Lower leg skin (tissue), 4 donors: ENCODE data around the gene MYOZ1. TPM values are rescaled to one million over a fixed set of nuclear protein-coding genes. Genes with fewer than 3 reads are reported as not detected.

Source experiments
- DNase-seq, 2 donors: peaks; one replicate each; pipeline ENCODE4 v3.0.0-alpha.2; 2019; ENCODE audit warnings: low spot score in 2 of 2
- H3K4me3 ChIP-seq: fragments of 200-600 bp; sonication (generic); 2 replicates; pipeline ENCODE4 v1.5.1; 2017; ENCODE audit warnings: mild to moderate bottlenecking, low read depth; ENCODE audit not compliant: poor library complexity, severe bottlenecking
- POLR2A ChIP-seq, 2 donors: fragments of 450-650 bp; IDR thresholded peaks; one replicate each; pipeline ENCODE4 v1.6.1; 2016 to 2017; ENCODE audit warnings: antibody characterized with exemption in 2 of 2, mild to moderate bottlenecking in 1 of 2, moderate library complexity in 1 of 2
- WGBS, 2 donors: methylation state at CpG; one replicate each; pipeline ENCODE4 v1.1.5; 2018; 5-methylcytosine and 5-hydroxymethylcytosine counted together
- intact Hi-C: fragments of 100-400 bp; cut with DNase I; formaldehyde crosslinking; loops from one replicate; pipeline ENCODE4 v1.15.0; 2023; ENCODE audit warnings: low total_unique reads
- total RNA-seq, 4 donors: library from RNA; depleted of rRNA; stranded (reverse); fragments of >200 nt; gene quantifications; one replicate each; pipeline ENCODE4 v1.1.0, GENCODE V29; 2016
- TF ChIP-seq, protein P1 (sequence below), 3 donors: fragments of 450-650 bp; IDR thresholded peaks; one replicate each; pipeline ENCODE4 v1.5.1; 2016; ENCODE audit warnings: antibody characterized with exemption in 3 of 3, mild to moderate bottlenecking in 3 of 3, moderate library complexity in 2 of 3

Gene MYOZ1
- total RNA-seq, 4 donors from 2014 or later: 0.27 to 1.4 (median 0.78) TPM; not detected in 1

DNA sequence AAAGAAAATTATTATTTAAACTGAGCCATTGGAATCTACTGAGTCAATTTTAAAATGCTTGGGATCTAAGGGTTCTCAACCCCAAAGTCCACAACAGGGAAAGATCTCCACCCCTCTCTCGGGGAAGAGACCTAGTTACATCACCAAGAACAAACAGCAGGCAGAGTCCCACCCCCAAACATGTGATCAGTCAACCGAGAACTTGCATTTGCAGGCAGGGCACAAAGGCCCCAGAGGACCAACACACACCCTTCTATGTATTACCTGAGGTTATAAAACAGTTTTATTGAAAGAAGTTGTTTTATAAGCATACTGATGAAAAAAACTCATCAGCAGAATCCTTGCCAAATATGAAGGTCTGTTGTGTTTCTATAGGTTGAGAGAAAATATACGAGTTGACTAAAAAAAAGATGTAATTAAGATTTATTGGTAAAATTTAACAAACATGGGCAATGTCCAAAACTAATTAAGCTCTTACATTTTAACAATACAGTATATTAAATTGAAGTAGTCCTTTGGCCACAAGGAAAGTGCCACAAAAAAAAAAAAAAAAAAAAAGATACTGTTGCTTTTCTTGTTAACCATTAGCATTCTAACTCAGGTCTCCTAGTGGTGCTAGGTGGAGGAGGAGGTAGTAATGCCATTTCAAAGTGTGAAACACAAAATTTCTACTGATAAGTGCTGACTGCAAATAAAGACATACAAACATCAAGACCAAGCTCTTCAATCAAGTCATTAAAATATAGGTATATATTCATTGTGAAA, 49.2 kb downstream of the MYOZ1 start:
- intact Hi-C loops: no loop called here
- no peak overlapping the region for H3K4me3 ChIP-seq
- WGBS, 2 donors: 26 to 39% methylated on average over 3 of the region's 3 CpGs
- TF ChIP-seq POLR2A (IDR thresholded peaks at IDR 0.05): no peak
- TF ChIP-seq, protein P1, sequence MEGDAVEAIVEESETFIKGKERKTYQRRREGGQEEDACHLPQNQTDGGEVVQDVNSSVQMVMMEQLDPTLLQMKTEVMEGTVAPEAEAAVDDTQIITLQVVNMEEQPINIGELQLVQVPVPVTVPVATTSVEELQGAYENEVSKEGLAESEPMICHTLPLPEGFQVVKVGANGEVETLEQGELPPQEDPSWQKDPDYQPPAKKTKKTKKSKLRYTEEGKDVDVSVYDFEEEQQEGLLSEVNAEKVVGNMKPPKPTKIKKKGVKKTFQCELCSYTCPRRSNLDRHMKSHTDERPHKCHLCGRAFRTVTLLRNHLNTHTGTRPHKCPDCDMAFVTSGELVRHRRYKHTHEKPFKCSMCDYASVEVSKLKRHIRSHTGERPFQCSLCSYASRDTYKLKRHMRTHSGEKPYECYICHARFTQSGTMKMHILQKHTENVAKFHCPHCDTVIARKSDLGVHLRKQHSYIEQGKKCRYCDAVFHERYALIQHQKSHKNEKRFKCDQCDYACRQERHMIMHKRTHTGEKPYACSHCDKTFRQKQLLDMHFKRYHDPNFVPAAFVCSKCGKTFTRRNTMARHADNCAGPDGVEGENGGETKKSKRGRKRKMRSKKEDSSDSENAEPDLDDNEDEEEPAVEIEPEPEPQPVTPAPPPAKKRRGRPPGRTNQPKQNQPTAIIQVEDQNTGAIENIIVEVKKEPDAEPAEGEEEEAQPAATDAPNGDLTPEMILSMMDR (IDR thresholded peaks at IDR 0.05): no peak
- DNase-seq: peak in 1 of 2 donors; percentile 62

DNA sequence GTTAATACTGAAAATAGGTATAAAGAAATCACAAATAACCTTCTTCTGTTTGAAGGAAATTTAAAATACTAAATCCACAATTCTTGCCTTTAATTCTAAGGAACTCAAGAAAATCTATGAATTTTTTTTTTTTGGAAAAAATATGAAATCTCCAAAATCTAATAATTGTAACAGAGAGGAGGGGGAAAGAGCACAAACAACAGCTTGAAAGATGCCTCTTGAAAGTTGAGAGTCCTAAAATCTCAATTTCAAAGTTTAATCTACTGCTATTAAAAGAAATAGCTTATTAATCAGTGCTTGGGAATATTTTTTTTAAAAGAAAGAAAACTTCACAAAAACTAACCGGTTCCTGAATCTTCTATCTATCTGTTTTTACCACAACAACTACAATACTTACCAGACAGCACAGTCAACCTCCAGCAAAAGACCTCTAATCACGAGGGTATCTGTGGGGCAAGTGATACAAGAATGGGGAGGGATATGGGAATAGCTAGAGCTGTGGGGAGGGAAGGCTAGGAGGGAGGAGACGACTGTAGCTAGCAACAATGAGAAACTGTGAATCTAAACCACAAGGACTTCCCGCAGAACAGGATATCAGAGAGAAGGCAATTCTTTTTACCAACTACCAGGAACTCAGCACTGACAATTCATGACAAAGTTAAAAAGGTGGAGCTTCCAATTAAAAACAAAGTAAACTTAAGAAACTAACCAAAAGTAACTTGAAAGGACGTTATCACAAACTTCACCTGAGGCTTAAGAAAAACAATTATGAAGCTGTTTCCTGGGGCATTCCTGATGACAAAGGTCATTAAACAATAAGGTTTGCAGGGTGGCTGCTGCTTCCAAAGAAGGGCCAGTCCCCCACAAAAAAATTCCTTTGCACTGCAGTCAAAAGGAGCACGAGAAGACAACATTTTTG, 50.1 kb downstream of the MYOZ1 start, which contains the start of gene USP54:
USP54 (minus strand) TSS at position 462 of the 919 bp plus-strand sequence. CDS start 15,684 bp downstream, outside the sequence.
- peak in 1 of 2 donors; percentile 22 for DNase-seq
- intact Hi-C loops: no loop called here
- WGBS, 2 donors: 38 to 44% methylated on average over 6 of the region's 6 CpGs
- TF ChIP-seq POLR2A (IDR thresholded peaks at IDR 0.05): no peak
- TF ChIP-seq, protein P1 (IDR thresholded peaks at IDR 0.05): no peak
- H3K4me3 ChIP-seq: no peak within 1 kb of the TSS

DNA sequence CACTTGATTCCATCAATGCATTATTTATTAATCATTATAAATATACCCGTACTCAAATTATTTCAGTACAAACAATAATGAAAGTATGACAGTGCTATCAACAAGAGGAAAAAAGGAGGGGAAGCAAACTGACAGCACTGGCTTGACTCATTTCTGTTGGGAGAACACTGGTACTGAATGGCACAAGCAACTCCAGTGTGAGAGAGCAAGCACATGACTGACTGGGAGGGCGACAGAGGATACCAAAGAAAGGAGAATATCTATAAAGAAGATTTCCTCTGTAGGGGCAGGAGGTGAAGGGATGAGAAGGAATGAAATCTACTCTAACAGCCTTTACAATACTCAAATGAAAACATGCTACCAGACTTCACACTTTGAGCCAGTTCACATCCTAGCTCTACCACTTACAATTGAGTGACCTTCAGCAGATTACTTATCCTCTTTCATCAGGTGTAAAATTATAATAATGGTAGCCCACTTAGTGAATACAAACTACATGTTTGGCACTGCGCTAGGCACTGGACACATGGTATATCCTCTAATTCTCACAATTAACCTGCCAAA, 51.6 kb downstream of the MYOZ1 start:
- intact Hi-C loops: no loop called here
- H3K4me3 ChIP-seq: no peak overlapping the region
- TF ChIP-seq, protein P1 (IDR thresholded peaks at IDR 0.05): no peak
- no peak for TF ChIP-seq POLR2A (IDR thresholded peaks at IDR 0.05)
- 79 to 90% methylated on average over 3 of the region's 3 CpGs for WGBS, 2 donors
- no peak for DNase-seq

DNA sequence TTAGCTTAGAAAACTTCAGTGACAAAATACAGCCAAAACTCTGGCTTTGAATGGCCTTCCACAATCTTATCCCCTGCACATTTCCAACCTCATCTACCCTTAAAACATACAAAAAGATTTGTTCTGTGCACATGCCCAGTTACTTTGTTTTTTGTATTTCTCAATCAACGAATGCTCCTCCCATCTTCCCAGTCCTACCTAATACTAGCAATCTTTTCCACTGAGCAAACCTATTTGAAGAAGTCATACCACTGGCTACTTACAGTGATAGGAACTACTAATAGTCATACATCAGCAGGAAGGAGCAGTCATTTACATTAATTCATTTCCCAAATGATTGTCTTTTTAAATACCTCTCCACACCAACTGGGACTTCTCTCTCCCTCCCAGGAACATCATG, 52.6 kb downstream of the MYOZ1 start:
- TF ChIP-seq, protein P1 (IDR thresholded peaks at IDR 0.05): no peak
- TF ChIP-seq POLR2A (IDR thresholded peaks at IDR 0.05): no peak
- no peak for DNase-seq
- intact Hi-C loops: no loop called here
- WGBS, 2 donors: 94 to 96% methylated on average over 1 of the region's 1 CpG
- H3K4me3 ChIP-seq: no peak overlapping the region

DNA sequence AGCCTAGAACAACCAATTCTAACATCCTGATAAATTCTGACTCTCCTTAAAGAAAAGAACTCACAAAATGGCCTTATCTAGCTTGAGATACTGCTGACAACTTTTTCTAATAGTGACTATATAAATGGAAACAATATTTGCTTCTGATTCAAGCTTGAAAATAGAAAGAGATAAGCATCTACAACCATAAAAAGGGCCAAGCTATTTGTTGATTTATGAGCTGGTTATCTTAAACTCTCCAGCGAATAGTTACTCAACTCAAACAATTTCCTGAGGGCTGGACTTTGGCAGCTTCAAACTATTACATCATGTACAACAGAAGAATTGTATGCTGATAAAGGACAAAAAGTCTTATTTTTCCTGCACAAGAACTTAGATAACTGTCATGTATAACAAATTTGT, 54.7 kb downstream of the MYOZ1 start:
- peak in 1 of 2 donors; percentile 38 for DNase-seq
- no peak for TF ChIP-seq POLR2A (IDR thresholded peaks at IDR 0.05)
- TF ChIP-seq, protein P1 (IDR thresholded peaks at IDR 0.05): no peak
- H3K4me3 ChIP-seq: no peak overlapping the region
- 2 to 4% methylated on average over 1 of the region's 1 CpG for WGBS, 2 donors
- intact Hi-C loops: no loop called here
